HG03159 (cell line): ENCODE data around the gene UGT1A7.

Source experiments
- ATAC-seq: cut with Tn5 transposase; IDR thresholded peaks from one replicate; pipeline ENCODE4 v1.9.1; 2021; ENCODE audit warnings: mild to moderate bottlenecking, moderate library complexity; ENCODE audit not compliant: unreplicated experiment

The UGT1A7 gene

DNA sequence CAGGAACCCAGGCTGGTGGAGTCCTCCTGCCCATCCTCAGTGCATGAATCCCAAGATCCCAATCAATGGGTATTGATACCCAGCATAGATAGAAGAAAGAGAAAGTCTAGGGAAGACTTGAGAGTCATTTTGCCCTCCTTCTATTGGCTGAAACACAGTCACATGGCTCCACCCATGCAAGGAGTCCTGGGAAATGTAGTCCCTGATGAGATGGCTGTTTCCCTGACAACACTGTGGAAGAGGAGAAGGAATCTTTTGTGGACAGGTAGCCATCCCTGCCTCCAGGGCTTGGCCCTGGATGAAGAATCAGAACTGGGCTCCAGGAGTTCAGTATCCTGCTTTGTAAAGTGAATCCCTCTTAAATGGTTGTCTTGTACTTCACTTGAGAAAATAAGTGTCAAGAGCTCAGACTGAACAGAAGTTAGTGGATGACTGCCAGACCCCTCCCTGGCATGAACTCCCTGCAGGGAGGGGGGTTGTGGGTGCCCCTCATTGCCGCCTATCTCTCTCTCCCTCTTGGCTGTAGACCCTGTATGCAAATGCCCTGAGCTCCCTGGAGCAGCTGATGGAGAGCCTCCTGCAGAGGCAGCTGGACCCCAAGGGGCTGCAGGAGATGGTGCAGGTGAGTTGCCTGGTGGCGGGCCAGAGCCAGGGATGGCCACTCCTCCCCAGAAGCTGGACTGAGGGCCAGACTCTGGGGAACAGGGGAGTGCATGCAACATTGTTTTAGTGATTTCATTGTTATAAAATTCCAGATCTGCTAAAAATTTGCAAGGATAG is 132.5 kb downstream of the UGT1A7 start:
- no peak for ATAC-seq

- ATAC-seq = no peak
Measured at GRCh38 chr2:233815861-233816260, 134.2 kb downstream of the UGT1A7 start.

DNA sequence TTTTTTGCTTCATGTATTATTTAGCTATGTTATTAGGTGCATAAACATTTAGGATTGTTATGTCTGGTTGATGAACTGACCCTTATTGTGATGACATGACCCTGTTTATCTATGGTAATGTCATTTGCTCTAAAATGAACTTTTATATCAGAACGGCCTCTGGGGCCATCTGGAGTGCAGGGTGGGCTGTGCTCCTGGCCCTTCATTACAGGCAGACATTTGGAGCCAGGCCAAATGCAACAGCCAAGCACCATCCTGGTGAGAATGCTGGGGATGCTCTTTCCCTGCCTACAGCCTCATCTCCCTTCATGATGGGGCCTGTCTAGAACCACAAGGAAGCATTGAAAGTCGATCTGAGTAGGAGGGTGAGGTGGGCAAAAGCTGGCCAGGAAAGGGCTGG is 134.6 kb downstream of the UGT1A7 start:
- ATAC-seq = no peak

DNA sequence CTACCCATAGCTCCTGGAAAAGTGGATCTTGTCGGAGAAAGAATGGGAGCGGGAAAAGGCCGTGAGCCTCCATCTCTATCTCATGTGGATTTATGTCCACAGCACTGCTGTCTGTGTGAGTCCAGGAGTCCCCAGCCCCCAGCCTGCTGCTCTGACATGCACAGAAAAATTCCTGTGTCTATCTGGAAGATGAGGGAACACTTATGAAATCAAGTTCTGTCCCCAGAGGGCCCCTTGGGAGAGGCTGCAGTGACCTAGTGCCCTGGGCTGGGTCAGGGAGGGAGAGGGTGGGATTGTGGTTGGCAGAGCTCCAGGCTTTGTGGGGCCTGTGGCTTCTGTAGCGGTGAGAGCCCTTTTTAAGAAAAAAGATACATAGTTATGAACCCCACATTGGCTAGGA is 135.1 kb downstream of the UGT1A7 start:
- ATAC-seq = no peak

DNA sequence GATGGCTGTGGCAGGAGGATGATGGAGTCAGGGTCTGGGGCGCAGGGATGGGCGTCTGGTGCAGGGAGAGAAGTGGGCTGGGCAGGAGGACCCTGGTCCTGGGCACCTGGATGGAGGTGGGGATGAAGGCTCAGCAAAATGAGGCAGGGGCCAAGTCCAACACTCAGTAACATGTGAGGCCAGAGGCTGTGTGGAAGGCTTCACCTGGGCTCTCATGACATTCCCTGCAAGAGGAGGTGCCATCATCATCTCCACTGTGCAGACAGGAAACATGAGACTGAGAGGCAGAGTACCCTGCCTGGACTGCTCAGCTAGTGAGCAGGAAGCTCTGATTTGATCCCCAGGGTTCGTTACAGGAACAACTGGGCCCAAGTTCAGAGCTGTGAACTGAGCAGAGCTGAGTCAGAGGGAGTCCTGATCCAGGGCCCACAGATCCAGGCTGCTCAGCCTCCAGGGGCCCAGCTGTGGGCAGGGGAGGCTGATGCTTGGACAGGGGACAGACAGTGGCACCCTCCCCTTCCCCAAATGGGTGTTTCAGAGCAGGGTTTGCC is 135.7 kb downstream of the UGT1A7 start:
- ATAC-seq = no peak

DNA sequence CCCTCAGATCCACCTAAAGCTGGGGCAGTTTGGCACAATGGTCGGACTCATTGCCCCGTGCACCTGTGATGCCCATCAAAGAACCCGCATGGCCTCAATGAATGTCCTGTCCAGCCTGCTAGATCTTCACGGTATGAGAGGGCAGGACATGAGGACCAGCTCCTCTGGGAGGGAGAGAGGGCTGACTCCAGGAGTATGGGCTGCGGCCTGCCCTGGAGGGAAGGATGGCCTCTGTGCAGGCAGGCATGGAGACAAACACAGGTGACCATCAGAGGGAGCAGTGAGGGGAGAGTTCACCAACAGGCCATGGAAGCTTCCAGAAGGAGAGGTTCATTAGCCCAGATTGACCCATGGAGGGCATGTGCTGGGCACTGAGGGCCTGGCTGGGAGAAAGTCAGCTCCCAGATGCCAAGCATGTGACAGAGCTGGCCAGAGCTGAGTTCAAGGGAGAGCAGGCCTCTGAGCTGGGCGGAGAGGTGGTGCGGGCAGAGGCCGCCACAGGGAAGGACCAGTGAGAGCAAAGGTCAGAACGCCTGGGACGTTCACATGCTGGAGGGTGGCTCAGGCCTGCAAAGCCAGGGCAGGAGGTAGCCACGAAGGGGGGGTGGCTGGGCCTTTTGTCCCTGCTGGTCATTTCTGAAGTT is 136.4 kb downstream of the UGT1A7 start:
- no peak for ATAC-seq

DNA sequence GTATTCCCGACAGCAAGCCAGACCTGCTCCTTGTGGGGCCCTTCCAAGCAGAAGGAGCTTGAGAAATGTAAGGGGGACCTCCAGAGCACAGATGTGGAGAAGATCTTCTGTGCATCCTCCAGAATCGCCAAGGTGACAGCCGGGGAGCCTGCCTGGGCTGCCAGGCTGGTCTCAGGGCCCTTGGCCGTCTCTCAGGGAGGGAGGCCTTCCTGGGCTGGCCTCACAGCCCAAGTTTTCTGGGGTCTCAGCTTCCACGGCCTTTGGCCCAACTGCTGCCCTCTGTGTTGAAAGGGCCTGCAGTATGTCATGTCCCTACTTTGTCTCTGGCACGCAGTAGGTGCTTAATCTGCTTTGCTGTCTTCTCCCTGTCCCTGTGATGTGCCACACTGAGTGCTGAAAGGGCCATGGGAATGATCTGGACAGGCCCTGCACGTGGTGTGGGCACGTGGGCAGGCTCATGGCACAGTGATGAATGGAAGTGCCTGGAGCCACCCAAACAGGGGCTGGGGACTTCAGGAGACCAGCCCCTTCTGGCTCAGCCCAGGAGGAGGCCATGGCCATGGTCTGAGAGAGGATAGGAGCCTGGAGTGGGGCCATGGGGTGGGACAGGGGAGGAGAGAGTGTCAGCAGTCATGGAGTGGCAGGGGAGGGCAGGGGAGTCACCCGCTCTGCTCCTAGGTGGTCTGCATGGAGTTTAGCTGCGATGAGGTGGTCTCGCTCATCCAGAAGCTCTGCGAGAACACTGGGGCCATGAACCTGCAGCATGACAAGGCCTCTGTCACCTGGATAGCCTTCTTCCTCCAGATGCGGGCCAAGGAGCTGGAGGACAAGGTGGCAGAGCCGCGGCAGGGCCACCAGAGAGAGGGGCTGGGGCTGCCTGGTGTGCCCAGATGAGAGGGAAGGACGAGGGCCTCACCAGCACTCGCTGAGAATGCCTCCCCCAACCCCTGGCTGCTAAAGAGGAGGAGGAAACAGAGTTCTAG is 137.2 kb downstream of the UGT1A7 start:
- ATAC-seq = no peak

DNA sequence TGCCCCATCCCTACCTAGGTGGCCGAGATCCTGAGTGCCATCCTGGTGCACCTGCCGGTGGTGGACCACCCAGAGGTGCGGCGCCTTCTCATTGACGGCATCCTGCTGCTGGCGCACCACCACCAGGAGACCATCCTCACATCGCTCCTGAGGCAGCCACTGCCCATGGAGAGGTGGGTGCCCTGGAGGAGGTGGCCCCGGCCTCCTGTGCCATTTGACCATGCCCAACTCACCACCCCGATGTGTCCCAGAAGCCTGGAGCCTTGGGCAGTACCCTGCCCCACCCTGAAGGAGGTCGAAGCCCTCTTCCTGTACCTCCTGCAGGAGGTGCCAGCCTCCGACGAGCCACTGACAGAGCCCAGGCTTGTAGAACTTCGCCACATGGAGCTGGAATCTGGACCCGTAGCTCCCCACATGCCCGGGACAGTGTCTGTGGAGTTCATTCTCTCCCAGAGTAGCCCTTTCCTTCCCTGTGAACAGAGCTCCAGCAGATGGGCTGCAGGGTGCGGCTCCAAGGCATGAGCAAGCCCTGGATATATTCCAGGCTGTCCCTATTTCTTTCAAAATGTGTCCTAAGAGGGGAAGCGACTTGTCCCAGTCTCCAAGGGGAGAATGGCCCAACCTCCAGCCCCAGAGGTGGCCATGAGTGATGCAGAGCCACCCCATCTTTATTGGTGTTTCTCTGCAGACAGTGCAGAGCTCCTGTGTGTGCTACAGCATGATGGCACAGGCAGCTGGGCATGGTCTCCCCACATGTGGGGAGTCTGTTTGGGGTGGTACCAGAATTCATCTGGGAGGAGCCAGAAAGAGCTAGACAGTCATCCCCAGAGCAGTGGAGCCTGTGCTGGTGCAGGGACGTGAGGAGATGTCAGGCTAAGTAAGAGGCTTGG is 138.4 kb downstream of the UGT1A7 start:
- ATAC-seq = no peak

DNA sequence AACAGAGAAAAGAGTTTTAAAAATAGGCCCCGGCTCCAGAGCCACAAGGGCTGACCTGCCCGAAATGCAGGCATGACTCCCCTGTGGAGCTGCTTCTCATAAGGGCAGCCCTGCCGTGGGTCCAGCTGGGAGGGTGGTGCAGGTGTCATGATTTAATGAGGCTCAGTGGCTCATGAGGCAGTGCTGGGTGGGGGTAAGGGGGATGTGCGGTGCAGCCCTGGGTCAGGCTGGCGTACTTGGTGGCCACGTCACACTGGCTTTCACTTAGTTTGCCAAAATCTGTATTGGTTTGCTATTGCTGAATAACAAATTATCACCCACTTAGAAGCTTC is 139.0 kb downstream of the UGT1A7 start:
- no peak for ATAC-seq

DNA sequence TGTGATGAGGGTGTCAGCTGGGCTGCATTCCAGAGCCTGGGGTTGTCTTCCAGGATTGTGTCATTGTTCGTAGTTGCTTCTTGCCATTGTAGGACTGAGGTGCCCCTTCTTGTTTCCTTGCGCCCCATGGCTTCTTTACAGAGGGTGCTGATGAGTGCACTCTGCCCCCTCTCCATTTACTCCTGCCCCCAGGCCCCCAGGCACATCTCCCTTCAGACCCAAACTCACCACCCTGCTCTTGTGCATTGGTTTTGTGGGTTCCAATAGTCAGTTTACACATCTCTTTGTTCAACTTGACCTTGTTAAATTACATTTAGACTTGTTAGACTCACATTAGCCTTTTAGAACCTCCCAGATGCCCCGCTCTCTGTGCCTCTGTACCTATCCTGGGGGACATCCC is 139.5 kb downstream of the UGT1A7 start:
- ATAC-seq = no peak

DNA sequence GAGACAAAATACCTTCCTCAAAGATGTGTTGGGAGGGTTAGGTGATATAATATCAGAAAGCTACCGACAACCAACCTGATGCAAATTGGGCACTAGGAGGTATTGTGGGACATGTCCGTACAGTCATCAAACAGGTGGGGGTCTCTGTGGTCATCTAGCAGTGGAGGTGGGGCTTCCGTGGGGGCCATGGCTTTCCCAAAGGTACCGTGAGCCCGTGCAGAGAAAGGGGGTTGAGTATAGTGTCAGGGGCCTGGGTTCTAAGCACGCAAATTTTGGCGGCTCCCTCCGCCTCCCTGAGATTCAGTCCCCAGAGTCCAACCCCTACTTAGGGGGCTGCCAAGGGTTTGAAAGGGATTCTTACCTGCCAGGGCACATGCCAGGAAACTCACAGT is 140.0 kb downstream of the UGT1A7 start:
- ATAC-seq = no peak

DNA sequence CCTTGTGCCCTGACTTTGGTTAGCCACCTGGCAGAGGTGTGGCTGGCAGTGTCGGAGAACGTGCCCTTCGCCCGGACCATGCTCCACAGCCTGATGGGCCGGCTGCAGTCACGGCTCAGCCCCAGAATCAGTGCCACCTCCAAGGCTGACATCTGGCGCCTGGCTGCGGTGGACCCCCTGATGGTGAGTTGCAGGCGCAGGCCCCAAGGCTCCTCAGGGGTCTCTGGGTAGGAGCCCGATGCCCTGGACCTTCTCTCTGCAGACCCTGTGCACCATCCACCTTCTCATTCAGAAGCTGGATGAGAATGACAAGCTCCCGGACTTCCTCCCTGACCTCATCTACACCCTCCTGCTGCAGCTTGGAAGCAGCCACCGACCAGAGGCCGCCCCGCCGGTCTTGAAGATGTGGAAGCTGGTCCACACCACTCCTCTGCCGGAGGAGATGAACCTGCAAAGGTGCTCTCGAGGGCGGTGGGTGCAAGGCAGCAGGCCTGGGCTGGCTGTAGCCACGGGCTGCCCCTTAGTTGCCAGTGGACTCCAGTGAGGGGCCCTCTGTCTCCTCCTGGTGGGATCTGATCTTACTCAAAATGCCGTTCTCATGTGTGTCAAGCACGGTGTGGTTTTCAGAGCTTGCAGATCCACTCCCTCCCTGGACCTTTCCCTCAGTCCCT is 140.5 kb downstream of the UGT1A7 start:
- no peak for ATAC-seq
